HepG2 (cell line): ENCODE results near the gene CPSF4. TPM values are rescaled to one million over a fixed set of nuclear protein-coding genes. Genes with fewer than 3 reads are reported as not detected.

Source experiments
- ATAC-seq: fragments of 200-7000 bp; cut with Tn5 transposase; 3 replicates; pipeline ENCODE4 v1.9.1; 2020; ENCODE audit warnings: mild to moderate bottlenecking, moderate library complexity
- BruUV-seq: library from RNA; stranded (reverse); fragments of 400-500 nt; replicated peaks from 2 replicates; lab custom pipeline; 2021; lab: Mats Ljungman, UMichigan
- CTCF ChIA-PET: fragments of 300-600 bp; formaldehyde crosslinking; extraction: SDS; loops from one replicate; lab custom pipeline; 2021; ENCODE audit warnings: low total read pairs, inconsistent platforms, low intra/inter-chr PET ratio; lab: Yijun Ruan, JAX
- POLR2A ChIA-PET: fragments of 350-600 bp; sonication (Branson Sonifier 250); formaldehyde crosslinking; loops from one replicate; lab custom pipeline; 2020; ENCODE audit warnings: antibody characterized with exemption, inconsistent platforms; lab: Yijun Ruan, JAX
- DNase-seq: peaks from one replicate; pipeline ENCODE4 v3.0.0-alpha.2; 2015; ENCODE audit warnings: low spot score
- FAIRE-seq: peaks from 3 replicates; lab custom pipeline; 2011; peaks lifted over from hg19 to GRCh38; lab: Jason Lieb, UNC
- H2AFZ ChIP-seq: one replicate; pipeline ENCODE4 v1.6.1; 2011; ENCODE audit warnings: low read length, inconsistent platforms
- H3K27ac ChIP-seq: fragments of 300-600 bp; 3 replicates; pipeline ENCODE4 v1.8.0; 2011; ENCODE audit warnings: mixed run types, mild to moderate bottlenecking, mixed read lengths, low read length, inconsistent platforms; ENCODE audit not compliant: insufficient read depth; ENCODE audit errors: extremely low read length
- H3K27me3 ChIP-seq, 2 experiments: fragments of 200-600 bp in 1 of 2; 2 replicates in 1 of 2; 3 replicates in 1 of 2; pipeline versions ENCODE4 v1.6.0 to v1.8.0; 2011; ENCODE audit warnings: low read length in 2 of 2, mild to moderate bottlenecking in 2 of 2, moderate library complexity in 2 of 2, inconsistent platforms in 1 of 2; ENCODE audit not compliant: insufficient read depth in 2 of 2, control insufficient read depth in 1 of 2
- H3K36me3 ChIP-seq, 2 experiments: fragments of 200-600 bp in 1 of 2; replicated peaks in 1 of 2; 2 replicates in 1 of 2; 3 replicates in 1 of 2; pipeline versions ENCODE4 v1.5.1 to v1.8.0; 2011; ENCODE audit warnings: low read length in 2 of 2, inconsistent platforms in 1 of 2; ENCODE audit not compliant: insufficient read depth in 2 of 2, control insufficient read depth in 1 of 2
- H3K4me1 ChIP-seq: 2 replicates; pipeline ENCODE4 v1.5.1; 2012; ENCODE audit warnings: low read length, inconsistent platforms; ENCODE audit not compliant: insufficient read depth
- H3K4me2 ChIP-seq: 2 replicates; pipeline ENCODE4 v1.6.0; 2011; ENCODE audit warnings: low read depth, low read length, inconsistent platforms
- H3K4me3 ChIP-seq, 3 experiments: fragments of 200-600 bp in 1 of 3; sonication (generic), shearing (Covaris generic) in 1 of 3; replicated peaks in 1 of 3; 2 replicates each; pipeline ENCODE4 v1.5.1; 2011 to 2016; ENCODE audit warnings: low read length in 3 of 3, inconsistent platforms in 2 of 3, low read depth in 2 of 3, mild to moderate bottlenecking in 2 of 3, control low read depth in 1 of 3, mixed read lengths in 1 of 3; ENCODE audit not compliant: insufficient read depth in 1 of 3
- H3K79me2 ChIP-seq: one replicate; pipeline ENCODE4 v1.6.1; 2011; ENCODE audit warnings: low read length, inconsistent platforms; ENCODE audit not compliant: insufficient read depth
- H3K9ac ChIP-seq: 2 replicates; pipeline ENCODE4 v1.6.0; 2011; ENCODE audit warnings: mild to moderate bottlenecking, low read depth, low read length, inconsistent platforms; ENCODE audit not compliant: insufficient read depth
- H3K9me3 ChIP-seq: 2 replicates; pipeline ENCODE4 v1.5.1; 2012; ENCODE audit warnings: mild to moderate bottlenecking, low read length
- H4K20me1 ChIP-seq: 2 replicates; pipeline ENCODE4 v1.6.0; 2011; ENCODE audit warnings: inconsistent platforms, mild to moderate bottlenecking, low read length, moderate library complexity; ENCODE audit not compliant: insufficient read depth
- CENPX ChIP-seq: sonication (generic); formaldehyde crosslinking; IDR thresholded peaks from 2 replicates; pipeline ENCODE4 v1.9.0; 2021; ENCODE audit warnings: mild to moderate bottlenecking, missing genetic modification reagents, moderate library complexity
- FOXK1 ChIP-seq: sonication (generic); formaldehyde crosslinking; IDR thresholded peaks from 2 replicates; pipeline ENCODE4 v1.4.0; 2020; ENCODE audit warnings: low read depth, missing genetic modification reagents, borderline replicate concordance
- KAT2B ChIP-seq: fragments of 150-350 bp; IDR thresholded peaks from 2 replicates; pipeline ENCODE4 v1.6.1; 2014; ENCODE audit warnings: low read depth, low read length, borderline replicate concordance
- ZIK1 ChIP-seq: sonication (generic); formaldehyde crosslinking; IDR thresholded peaks from 2 replicates; pipeline ENCODE4 v1.5.0; 2020; ENCODE audit warnings: mild to moderate bottlenecking, low read depth, missing genetic modification reagents, borderline replicate concordance
- ZSCAN21 ChIP-seq: sonication (generic); formaldehyde crosslinking; IDR thresholded peaks from 2 replicates; pipeline ENCODE4 v1.8.0; 2022; ENCODE audit warnings: mild to moderate bottlenecking, missing genetic modification reagents, moderate library complexity, borderline replicate concordance
- WGBS: methylation state at CpG from one replicate; pipeline ENCODE4 v1.1.6; 2017; ENCODE audit warnings: low lambda C conversion rate; 5-methylcytosine and 5-hydroxymethylcytosine counted together
- in situ Hi-C: cut with HindIII; loops from 2 replicates; pipeline ENCODE4 v1.10.0; 2017; ENCODE audit warnings: low pct_unique_long_range_greater_than_20kb; ENCODE audit not compliant: extremely low pct_ligation_motif_present
- intact Hi-C: fragments of 100-400 bp; cut with micrococcal nuclease; formaldehyde crosslinking; loops from one replicate; pipeline ENCODE4 v1.10.0; 2022; ENCODE audit not compliant: unreplicated experiment
- polyA plus RNA-seq, 8 experiments: library from polyadenylated mRNA; depleted of rRNA in 3 of 8; stranded (reverse) in 7 of 8; unstranded in 1 of 8; fragments of >200 nt; fragmentation: Illumina TruSeq in 4 of 8; extraction: Trizol in 4 of 8; gene quantifications; 2 replicates each; pipeline versions ENCODE4 v1.2.1 to v1.2.3, GENCODE V29; 2011 to 2016; ENCODE audit warnings: low read depth in 4 of 8, missing spikeins in 1 of 8, mixed read lengths in 1 of 8; ENCODE audit not compliant: insufficient read depth in 1 of 8
- total RNA-seq, 5 experiments: library from RNA; depleted of rRNA; stranded (reverse); fragments of >200 nt; fragmentation: Illumina TruSeq; extraction: Trizol; gene quantifications; 2 replicates each; pipeline ENCODE4 v1.2.3, GENCODE V29; 2016; ENCODE audit warnings: low read depth in 1 of 5
- TF ChIP-seq, protein P1 (sequence below): sonication (generic); formaldehyde crosslinking; IDR thresholded peaks from 2 replicates; pipeline ENCODE4 v1.4.0; 2020; ENCODE audit warnings: missing genetic modification reagents, borderline replicate concordance
- TF ChIP-seq, protein P2 (sequence below): sonication (generic); formaldehyde crosslinking; IDR thresholded peaks from 2 replicates; pipeline ENCODE4 v1.5.0; 2020; ENCODE audit warnings: mild to moderate bottlenecking, missing genetic modification reagents, moderate library complexity
- TF ChIP-seq, protein P3 (sequence below): sonication (generic); formaldehyde crosslinking; IDR thresholded peaks from 2 replicates; pipeline ENCODE4 v1.4.0; 2020; ENCODE audit warnings: mild to moderate bottlenecking, missing genetic modification reagents, borderline replicate concordance
- TF ChIP-seq, protein P4 (sequence below): sonication (generic); formaldehyde crosslinking; IDR thresholded peaks from 2 replicates; pipeline ENCODE4 v1.4.0; 2020; ENCODE audit warnings: missing genetic modification reagents

The CPSF4 gene
- total and polyA plus RNA-seq, 2 of the 13 experiments (the other 11 are each of a cell fraction or from before 2014, with no cell fraction given): 34.1 to 49.6 TPM

DNA sequence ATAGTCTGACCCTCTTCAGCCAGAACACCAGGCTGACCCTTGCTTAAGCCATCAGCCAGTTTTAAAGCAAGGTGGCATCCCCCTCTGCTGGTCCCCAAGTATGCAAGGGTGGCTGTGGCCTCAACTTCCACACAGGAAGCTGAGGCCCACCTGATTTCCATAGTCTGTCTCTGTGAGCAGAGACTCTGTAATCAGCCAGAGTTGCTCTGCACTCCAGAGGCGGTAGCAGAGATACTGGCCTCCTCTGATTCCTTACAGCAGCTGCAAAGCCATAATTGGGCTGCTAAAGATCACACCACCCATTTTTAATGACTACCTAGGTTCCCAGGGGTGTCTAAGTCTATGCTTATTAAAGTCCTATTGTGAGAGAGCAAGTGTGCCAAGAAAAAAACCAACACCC lies 32.2 kb upstream of the CPSF4 start:
- Histone ChIP-seq H3K9ac (peak overlapping the region; percentile 99), H3K79me2 (peaks cover 62% of the 10 kb centered on the region), H3K27ac (no peak overlapping the region), H3K36me3 (peaks cover 23 to 41% of the 10 kb centered on the region in 2 experiments), H3K4me3 (peak overlapping the region; percentile 80 to 100 (median 93); a peak in 4 of 6 replicates), H3K4me2 (peak overlapping the region; percentile 84), H4K20me1 (peaks cover 5% of the 10 kb centered on the region; the same call in 1 of the 2 replicates), H3K9me3 (no peaks in the 10 kb centered on the region), H3K27me3 (peaks cover 0 to 4% of the 10 kb centered on the region in 2 experiments; a peak in 2 of 5 replicates), H2AFZ (no peak overlapping the region), H3K4me1 (peaks cover 41% of the 10 kb centered on the region)
- ATAC-seq: no peak
- in situ Hi-C loops: no loop called here
- intact Hi-C loops: loop anchor here (5.0 kb wide), 1 partner anchor 34 kb away; the partner anchor contains the start of gene ARPC1B
- BruUV-seq: no TSS peak
- FAIRE-seq: peak; percentile 4
- ChIA-PET POLR2A (no interaction called here), CTCF (no interaction called here)
- no peak for DNase-seq
- WGBS: no CpG with 5 or more reads among the region's 1 CpG
- TF ChIP-seq, protein P1, sequence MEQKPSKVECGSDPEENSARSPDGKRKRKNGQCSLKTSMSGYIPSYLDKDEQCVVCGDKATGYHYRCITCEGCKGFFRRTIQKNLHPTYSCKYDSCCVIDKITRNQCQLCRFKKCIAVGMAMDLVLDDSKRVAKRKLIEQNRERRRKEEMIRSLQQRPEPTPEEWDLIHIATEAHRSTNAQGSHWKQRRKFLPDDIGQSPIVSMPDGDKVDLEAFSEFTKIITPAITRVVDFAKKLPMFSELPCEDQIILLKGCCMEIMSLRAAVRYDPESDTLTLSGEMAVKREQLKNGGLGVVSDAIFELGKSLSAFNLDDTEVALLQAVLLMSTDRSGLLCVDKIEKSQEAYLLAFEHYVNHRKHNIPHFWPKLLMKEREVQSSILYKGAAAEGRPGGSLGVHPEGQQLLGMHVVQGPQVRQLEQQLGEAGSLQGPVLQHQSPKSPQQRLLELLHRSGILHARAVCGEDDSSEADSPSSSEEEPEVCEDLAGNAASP (CRISPR knock-in tag): no peak
- TF ChIP-seq, protein P2, sequence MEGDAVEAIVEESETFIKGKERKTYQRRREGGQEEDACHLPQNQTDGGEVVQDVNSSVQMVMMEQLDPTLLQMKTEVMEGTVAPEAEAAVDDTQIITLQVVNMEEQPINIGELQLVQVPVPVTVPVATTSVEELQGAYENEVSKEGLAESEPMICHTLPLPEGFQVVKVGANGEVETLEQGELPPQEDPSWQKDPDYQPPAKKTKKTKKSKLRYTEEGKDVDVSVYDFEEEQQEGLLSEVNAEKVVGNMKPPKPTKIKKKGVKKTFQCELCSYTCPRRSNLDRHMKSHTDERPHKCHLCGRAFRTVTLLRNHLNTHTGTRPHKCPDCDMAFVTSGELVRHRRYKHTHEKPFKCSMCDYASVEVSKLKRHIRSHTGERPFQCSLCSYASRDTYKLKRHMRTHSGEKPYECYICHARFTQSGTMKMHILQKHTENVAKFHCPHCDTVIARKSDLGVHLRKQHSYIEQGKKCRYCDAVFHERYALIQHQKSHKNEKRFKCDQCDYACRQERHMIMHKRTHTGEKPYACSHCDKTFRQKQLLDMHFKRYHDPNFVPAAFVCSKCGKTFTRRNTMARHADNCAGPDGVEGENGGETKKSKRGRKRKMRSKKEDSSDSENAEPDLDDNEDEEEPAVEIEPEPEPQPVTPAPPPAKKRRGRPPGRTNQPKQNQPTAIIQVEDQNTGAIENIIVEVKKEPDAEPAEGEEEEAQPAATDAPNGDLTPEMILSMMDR: peak; percentile 39

DNA sequence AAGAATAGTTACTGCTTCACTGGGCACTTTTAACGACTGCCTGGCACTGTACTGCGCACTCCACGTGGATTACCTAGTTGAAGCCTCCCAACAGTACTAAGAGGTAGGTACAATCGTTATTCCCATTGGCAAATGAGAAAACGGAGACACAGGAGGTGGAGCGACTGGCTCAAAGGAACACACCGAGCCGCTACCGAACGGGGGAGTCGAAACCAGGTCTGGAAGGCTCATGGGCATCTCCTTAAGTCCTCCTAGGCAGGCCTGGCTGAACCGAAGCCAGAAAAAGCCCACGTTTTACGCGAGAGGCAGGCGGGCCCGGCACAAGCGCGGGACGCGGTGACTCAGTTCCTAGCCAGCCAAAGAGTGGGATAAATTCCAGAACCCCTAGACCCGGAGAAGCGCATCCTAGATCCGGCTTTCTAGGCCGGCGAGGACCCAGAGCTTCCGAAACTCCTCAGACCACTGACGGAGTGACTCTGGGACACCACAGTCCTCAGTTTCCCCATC lies 30.8 kb upstream of the CPSF4 start:
- H3K4me3 ChIP-seq: peak overlapping the region; percentile 80 to 100 (median 93)
- peaks cover 41% of the 10 kb centered on the region for H3K4me1 ChIP-seq
- H3K4me2 ChIP-seq: peak overlapping the region; percentile 84
- intact Hi-C loops (loop anchor here (2.0 to 5.0 kb wide), 2 partner anchors 36 to 57 kb away; partner anchors contain the start of gene ARPC1B), in situ Hi-C loops (no loop called here)
- H3K9me3 ChIP-seq: no peaks in the 10 kb centered on the region
- peak; percentile 58 for DNase-seq
- ChIA-PET POLR2A (interaction anchor here (1.0 to 2.6 kb wide), 11 partner anchors 9 to 134 kb away, joined by 3 to 29 read pairs (median 5); partner anchors contain the start of genes ATP5MF, CPSF4, PTCD1 and ZNF394), CTCF (no interaction called here)
- H3K79me2 ChIP-seq: peaks cover 62% of the 10 kb centered on the region
- peak; percentile 65 for FAIRE-seq
- H3K36me3 ChIP-seq: peaks cover 21 to 44% of the 10 kb centered on the region in 2 experiments
- peaks cover 0 to 4% of the 10 kb centered on the region in 2 experiments; a peak in 2 of 5 replicates for H3K27me3 ChIP-seq
- BruUV-seq: no TSS peak
- no peak overlapping the region for H2AFZ ChIP-seq
- peak; percentile 72 for ATAC-seq
- H3K27ac ChIP-seq: peak overlapping the region; percentile 98
- WGBS: 2% methylated on average over 13 of the region's 28 CpGs
- H4K20me1 ChIP-seq: peaks cover 5% of the 10 kb centered on the region; the same call in 1 of the 2 replicates
- H3K9ac ChIP-seq: peak overlapping the region; percentile 99
- peak; percentile 21; the same call in 1 of the 2 replicates for TF ChIP-seq FOXK1 (CRISPR knock-in tag)
- no peak for TF ChIP-seq CENPX (CRISPR knock-in tag)
- no peak for TF ChIP-seq KAT2B
- 0 out of 2 replicates have a peak, but pooled peaks have one; percentile 6 for TF ChIP-seq ZSCAN21 (CRISPR knock-in tag)
- TF ChIP-seq, protein P3, sequence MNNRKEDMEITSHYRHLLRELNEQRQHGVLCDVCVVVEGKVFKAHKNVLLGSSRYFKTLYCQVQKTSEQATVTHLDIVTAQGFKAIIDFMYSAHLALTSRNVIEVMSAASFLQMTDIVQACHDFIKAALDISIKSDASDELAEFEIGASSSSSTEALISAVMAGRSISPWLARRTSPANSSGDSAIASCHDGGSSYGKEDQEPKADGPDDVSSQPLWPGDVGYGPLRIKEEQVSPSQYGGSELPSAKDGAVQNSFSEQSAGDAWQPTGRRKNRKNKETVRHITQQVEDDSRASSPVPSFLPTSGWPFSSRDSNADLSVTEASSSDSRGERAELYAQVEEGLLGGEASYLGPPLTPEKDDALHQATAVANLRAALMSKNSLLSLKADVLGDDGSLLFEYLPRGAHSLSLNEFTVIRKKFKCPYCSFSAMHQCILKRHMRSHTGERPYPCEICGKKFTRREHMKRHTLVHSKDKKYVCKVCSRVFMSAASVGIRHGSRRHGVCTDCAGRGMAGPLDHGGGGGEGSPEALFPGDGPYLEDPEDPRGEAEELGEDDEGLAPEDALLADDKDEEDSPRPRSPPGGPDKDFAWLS (CRISPR knock-in tag): no peak
- TF ChIP-seq ZIK1 (CRISPR knock-in tag): 0 out of 2 replicates have a peak, but pooled peaks have one; percentile 2
- TF ChIP-seq, protein P4, sequence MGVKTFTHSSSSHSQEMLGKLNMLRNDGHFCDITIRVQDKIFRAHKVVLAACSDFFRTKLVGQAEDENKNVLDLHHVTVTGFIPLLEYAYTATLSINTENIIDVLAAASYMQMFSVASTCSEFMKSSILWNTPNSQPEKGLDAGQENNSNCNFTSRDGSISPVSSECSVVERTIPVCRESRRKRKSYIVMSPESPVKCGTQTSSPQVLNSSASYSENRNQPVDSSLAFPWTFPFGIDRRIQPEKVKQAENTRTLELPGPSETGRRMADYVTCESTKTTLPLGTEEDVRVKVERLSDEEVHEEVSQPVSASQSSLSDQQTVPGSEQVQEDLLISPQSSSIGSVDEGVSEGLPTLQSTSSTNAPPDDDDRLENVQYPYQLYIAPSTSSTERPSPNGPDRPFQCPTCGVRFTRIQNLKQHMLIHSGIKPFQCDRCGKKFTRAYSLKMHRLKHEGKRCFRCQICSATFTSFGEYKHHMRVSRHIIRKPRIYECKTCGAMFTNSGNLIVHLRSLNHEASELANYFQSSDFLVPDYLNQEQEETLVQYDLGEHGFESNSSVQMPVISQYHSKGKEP (CRISPR knock-in tag): no peak
